ENCODE results near the gene PCBD1. TPM values are rescaled to one million over a fixed set of nuclear protein-coding genes. Genes with fewer than 3 reads are reported as not detected.
"Not testable (repeated sequence)": the region's sequence is repeated elsewhere in the genome, so short reads cannot be mapped to it uniquely, and the experiment has no call there.

Gene PCBD1
- total RNA-seq, 8 experiments from 2014 or later = 49.7 to 123 (median 71.9) TPM

GRCh38 chr10:70879207-70879606 is 9.2 kb downstream of the PCBD1 start:
- in situ Hi-C loops (cut with MboI; ENCODE audit: low pct_unique_long_range_greater_than_20kb in 2 of 9, low sequenced_read_pairs in 9 of 9, unreplicated experiment in 9 of 9) = loop anchor here in 2 of 9 experiments (25.0 kb wide), 2 partner anchors 117 to 342 kb away; no protein-coding TSS in a partner anchor
- ATAC-seq (replicated peaks in 6 of 8) = peak in 3 of 8 experiments; percentile 22 to 65 (median 30)
- no peak overlapping the region for H3K27ac ChIP-seq
- no peak overlapping the region for H3K4me3 ChIP-seq
- H3K4me1 ChIP-seq (replicated peaks in 1 of 2) = no peaks in the 10 kb centered on the region
- WGBS, 10 experiments = 67 to 100% methylated on average over 1 of the region's 1 CpG; no CpG with 5 or more reads in 8 of the 10 experiments

GRCh38 chr10:70874061-70874460 is 14.3 kb downstream of the PCBD1 start:
- no peak overlapping the region for H3K4me3 ChIP-seq
- WGBS, 10 experiments = 67 to 90% (median 81%) methylated on average over 2 to 4 of the region's 7 CpGs; no CpG with 5 or more reads in 3 of the 10 experiments
- H3K4me1 ChIP-seq (replicated peaks in 1 of 2) = no peaks in the 10 kb centered on the region
- in situ Hi-C loops (cut with MboI; ENCODE audit: low pct_unique_long_range_greater_than_20kb in 2 of 9, low sequenced_read_pairs in 9 of 9, unreplicated experiment in 9 of 9) = loop anchor here in 2 of 9 experiments (25.0 kb wide), 2 partner anchors 262 to 312 kb away; partner anchors contain the start of gene PRF1 (in 1 of the 2)
- no peak for ATAC-seq (replicated peaks in 6 of 8)
- no peak overlapping the region for H3K27ac ChIP-seq

GRCh38 chr10:70872291-70872690 is 16.1 kb downstream of the PCBD1 start:
- ATAC-seq (replicated peaks in 6 of 8) = no peak
- H3K27ac ChIP-seq = no peak overlapping the region
- no peaks in the 10 kb centered on the region for H3K4me1 ChIP-seq (replicated peaks in 1 of 2)
- H3K4me3 ChIP-seq = no peak overlapping the region
- in situ Hi-C loops (cut with MboI; ENCODE audit: low pct_unique_long_range_greater_than_20kb in 2 of 9, low sequenced_read_pairs in 9 of 9, unreplicated experiment in 9 of 9) = loop anchor here in 2 of 9 experiments (25.0 kb wide), 2 partner anchors 260 to 310 kb away; partner anchors contain the start of gene PRF1 (in 1 of the 2)
- 27 to 100% (median 89%) methylated on average over 1 to 7 of the region's 7 CpGs; no CpG with 5 or more reads in 2 of the 10 experiments for WGBS, 10 experiments

GRCh38 chr10:70866424-70866823 is 21.9 kb downstream of the PCBD1 start:
- Histone ChIP-seq H3K4me3 (no peak overlapping the region), H3K27ac (no peak overlapping the region), H3K4me1 (replicated peaks in 1 of 2) (no peaks in the 10 kb centered on the region)
- ATAC-seq (replicated peaks in 6 of 8) = no peak
- WGBS, 10 experiments = 0 to 100% (median 84%) methylated on average over 1 to 4 of the region's 4 CpGs; no CpG with 5 or more reads in 2 of the 10 experiments
- in situ Hi-C loops (cut with MboI; ENCODE audit: low pct_unique_long_range_greater_than_20kb in 2 of 9, low sequenced_read_pairs in 9 of 9, unreplicated experiment in 9 of 9) = loop anchor here in 2 of 9 experiments (25.0 kb wide), 2 partner anchors 254 to 304 kb away; partner anchors contain the start of gene PRF1 (in 1 of the 2)

DNA sequence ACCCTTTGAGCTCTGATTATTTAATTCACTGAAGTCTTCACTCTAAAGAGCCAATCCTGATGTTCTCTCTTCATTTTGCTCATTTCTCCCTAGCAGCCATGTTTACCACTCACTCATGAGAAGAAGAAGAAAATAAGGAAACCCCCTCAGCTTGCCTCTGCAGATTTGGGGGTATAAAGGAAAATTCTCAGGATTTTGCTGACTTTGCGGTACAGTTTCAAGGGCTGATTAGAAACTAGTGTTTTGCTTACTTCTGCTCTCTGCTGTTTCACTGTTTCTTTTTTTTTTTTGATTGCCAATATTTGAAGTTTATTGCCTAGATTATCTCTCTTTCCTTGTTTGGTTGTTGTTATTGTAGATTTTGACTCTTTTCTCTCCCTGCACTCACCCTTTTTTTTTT is 23.4 kb downstream of the PCBD1 start:
- Histone ChIP-seq H3K4me1 (replicated peaks in 1 of 2) (no peaks in the 10 kb centered on the region), H3K27ac (no peak overlapping the region), H3K4me3 (no peak overlapping the region)
- ATAC-seq (replicated peaks in 6 of 8) = no peak
- in situ Hi-C loops (cut with MboI; ENCODE audit: low pct_unique_long_range_greater_than_20kb in 2 of 9, low sequenced_read_pairs in 9 of 9, unreplicated experiment in 9 of 9) = loop anchor here in 2 of 9 experiments (25.0 kb wide), 2 partner anchors 253 to 303 kb away; partner anchors contain the start of gene PRF1 (in 1 of the 2)
- 86 to 100% (median 100%) methylated on average over 1 of the region's 1 CpG; no CpG with 5 or more reads in 1 of the 10 experiments for WGBS, 10 experiments

DNA sequence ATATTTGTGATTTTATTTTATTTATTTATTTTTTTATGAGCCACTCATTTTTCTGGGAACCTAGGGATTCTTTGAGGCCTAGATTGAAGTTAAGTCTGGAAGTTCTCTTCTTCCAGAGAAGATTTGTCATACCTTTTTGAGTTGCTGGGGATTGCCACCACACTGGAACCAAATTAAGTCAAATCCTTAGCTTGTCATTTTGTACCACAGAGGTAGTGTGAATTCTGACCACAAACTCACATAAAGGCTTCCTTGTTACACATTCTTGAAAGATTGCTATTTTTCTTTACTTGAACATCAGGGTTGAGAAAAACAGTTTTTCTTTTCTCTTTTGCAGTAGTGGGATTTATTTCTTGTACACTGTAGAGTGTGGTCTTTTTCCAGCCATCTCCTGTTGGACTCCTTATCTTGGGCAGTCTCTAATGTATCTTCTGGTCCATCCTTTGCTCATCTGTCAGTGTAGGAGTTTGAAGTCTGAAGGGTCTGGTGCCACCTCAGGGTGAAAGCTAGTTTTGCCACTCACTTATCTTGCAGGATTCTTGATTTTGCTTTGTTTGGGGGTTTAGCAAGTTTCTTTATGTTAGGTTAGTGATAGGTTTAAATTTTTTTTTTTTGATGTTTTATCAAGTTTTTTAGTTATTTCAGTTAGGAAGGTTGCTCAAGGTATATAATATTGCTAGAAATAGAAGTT is 24.8 kb downstream of the PCBD1 start:
- in situ Hi-C loops (cut with MboI; ENCODE audit: low pct_unique_long_range_greater_than_20kb in 2 of 9, low sequenced_read_pairs in 9 of 9, unreplicated experiment in 9 of 9) = loop anchor here in 2 of 9 experiments (25.0 kb wide), 2 partner anchors 251 to 301 kb away; partner anchors contain the start of gene PRF1 (in 1 of the 2)
- Histone ChIP-seq H3K4me3 (no peak overlapping the region), H3K27ac (no peak overlapping the region), H3K4me1 (replicated peaks in 1 of 2) (no peaks in the 10 kb centered on the region)
- no peak for ATAC-seq (replicated peaks in 6 of 8)

GRCh38 chr10:70861495-70862197 is 26.7 kb downstream of the PCBD1 start:
- not testable (repeated sequence) for ATAC-seq (replicated peaks in 6 of 8); H3K27ac ChIP-seq; H3K4me3 ChIP-seq; H3K4me1 ChIP-seq (replicated peaks in 1 of 2)
- 92 to 100% (median 100%) methylated on average over 1 to 2 of the region's 42 CpGs; no CpG with 5 or more reads in 7 of the 10 experiments for WGBS, 10 experiments
- in situ Hi-C loops (cut with MboI; ENCODE audit: low pct_unique_long_range_greater_than_20kb in 2 of 9, low sequenced_read_pairs in 9 of 9, unreplicated experiment in 9 of 9) = loop anchor here in 2 of 9 experiments (25.0 kb wide), 2 partner anchors 249 to 299 kb away; partner anchors contain the start of gene PRF1 (in 1 of the 2)

- no peak for ATAC-seq (replicated peaks in 6 of 8)
- Histone ChIP-seq H3K4me3 (no peak overlapping the region), H3K27ac (no peak overlapping the region), H3K4me1 (replicated peaks in 1 of 2) (no peaks in the 10 kb centered on the region)
- in situ Hi-C loops (cut with MboI; ENCODE audit: low pct_unique_long_range_greater_than_20kb in 2 of 9, low sequenced_read_pairs in 9 of 9, unreplicated experiment in 9 of 9) = loop anchor here in 2 of 9 experiments (25.0 kb wide), 2 partner anchors 246 to 296 kb away; partner anchors contain the start of gene PRF1 (in 1 of the 2)
- WGBS, 10 experiments = 44 to 100% (median 87%) methylated on average over 1 to 5 of the region's 5 CpGs
Measured at GRCh38 chr10:70858759-70859158, 29.6 kb downstream of the PCBD1 start.

- in situ Hi-C loops (cut with MboI; ENCODE audit: low pct_unique_long_range_greater_than_20kb in 2 of 9, low sequenced_read_pairs in 9 of 9, unreplicated experiment in 9 of 9) = loop anchor here in 2 of 9 experiments (25.0 kb wide), 2 partner anchors 244 to 294 kb away; partner anchors contain the start of gene PRF1 (in 1 of the 2)
- WGBS, 10 experiments = 49 to 100% (median 72%) methylated on average over 1 to 2 of the region's 2 CpGs; no CpG with 5 or more reads in 3 of the 10 experiments
- H3K4me1 ChIP-seq (replicated peaks in 1 of 2) = no peaks in the 10 kb centered on the region
- no peak overlapping the region for H3K27ac ChIP-seq
- ATAC-seq (replicated peaks in 6 of 8) = no peak
- no peak overlapping the region for H3K4me3 ChIP-seq
Measured at GRCh38 chr10:70856454-70856853, 31.9 kb downstream of the PCBD1 start.

DNA sequence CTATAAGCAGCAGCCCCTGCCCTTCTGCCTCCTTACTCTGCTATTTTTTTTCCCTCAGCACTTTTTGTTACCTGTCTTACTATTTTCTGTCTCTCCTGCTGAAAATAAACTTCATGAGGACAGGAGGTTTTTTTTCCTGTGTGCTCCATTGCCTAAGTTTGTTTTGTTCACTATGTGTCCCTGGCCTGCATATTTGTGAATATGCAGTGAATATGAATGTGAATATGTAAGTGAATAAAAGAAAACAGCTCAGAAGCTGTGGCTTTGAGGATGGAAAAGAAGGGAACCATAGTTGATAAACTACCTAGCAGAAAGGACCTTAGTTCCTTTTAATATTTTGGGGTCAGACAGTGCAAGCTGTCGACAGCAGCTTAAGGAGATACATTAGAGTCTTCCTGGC is 34.9 kb downstream of the PCBD1 start:
- no peak overlapping the region for H3K27ac ChIP-seq
- in situ Hi-C loops (cut with MboI; ENCODE audit: low pct_unique_long_range_greater_than_20kb in 2 of 9, low sequenced_read_pairs in 9 of 9, unreplicated experiment in 9 of 9) = loop anchor here in 2 of 9 experiments (25.0 kb wide), 2 partner anchors 241 to 291 kb away; partner anchors contain the start of gene PRF1 (in 1 of the 2)
- H3K4me3 ChIP-seq = no peak overlapping the region
- peak in 3 of 8 experiments; percentile 44 to 73 (median 54) for ATAC-seq (replicated peaks in 6 of 8)
- no peaks in the 10 kb centered on the region for H3K4me1 ChIP-seq (replicated peaks in 1 of 2)
- WGBS, 10 experiments = 80 to 100% (median 87%) methylated on average over 1 of the region's 1 CpG; no CpG with 5 or more reads in 6 of the 10 experiments

DNA sequence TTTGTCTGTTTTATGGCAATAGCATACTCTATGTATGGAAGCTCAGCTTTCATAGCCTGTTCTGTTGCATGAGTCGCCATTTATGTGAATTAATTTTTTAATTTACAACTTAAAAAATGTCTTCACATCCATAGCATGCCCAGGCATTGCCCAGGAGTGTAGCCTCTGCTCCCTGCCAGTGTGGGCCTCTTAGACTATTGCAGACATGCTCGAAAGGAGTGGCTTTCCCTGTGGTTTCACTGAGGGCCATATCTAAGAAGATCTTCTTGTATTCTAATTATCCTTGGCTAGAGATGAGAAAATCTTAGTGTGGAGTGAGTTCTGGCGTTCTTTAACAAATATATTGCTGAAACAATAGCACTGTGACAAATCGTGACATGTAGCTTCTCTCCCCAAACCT is 35.3 kb downstream of the PCBD1 start:
- no peak overlapping the region for H3K4me3 ChIP-seq
- H3K27ac ChIP-seq = no peak overlapping the region
- 65 to 92% (median 81%) methylated on average over 1 to 4 of the region's 4 CpGs; no CpG with 5 or more reads in 3 of the 10 experiments for WGBS, 10 experiments
- ATAC-seq (replicated peaks in 6 of 8) = peak in 2 of 8 experiments; percentile 62 to 73
- in situ Hi-C loops (cut with MboI; ENCODE audit: low pct_unique_long_range_greater_than_20kb in 2 of 9, low sequenced_read_pairs in 9 of 9, unreplicated experiment in 9 of 9) = loop anchor here in 2 of 9 experiments (25.0 kb wide), 2 partner anchors 241 to 291 kb away; partner anchors contain the start of gene PRF1 (in 1 of the 2)
- H3K4me1 ChIP-seq (replicated peaks in 1 of 2) = no peaks in the 10 kb centered on the region

DNA sequence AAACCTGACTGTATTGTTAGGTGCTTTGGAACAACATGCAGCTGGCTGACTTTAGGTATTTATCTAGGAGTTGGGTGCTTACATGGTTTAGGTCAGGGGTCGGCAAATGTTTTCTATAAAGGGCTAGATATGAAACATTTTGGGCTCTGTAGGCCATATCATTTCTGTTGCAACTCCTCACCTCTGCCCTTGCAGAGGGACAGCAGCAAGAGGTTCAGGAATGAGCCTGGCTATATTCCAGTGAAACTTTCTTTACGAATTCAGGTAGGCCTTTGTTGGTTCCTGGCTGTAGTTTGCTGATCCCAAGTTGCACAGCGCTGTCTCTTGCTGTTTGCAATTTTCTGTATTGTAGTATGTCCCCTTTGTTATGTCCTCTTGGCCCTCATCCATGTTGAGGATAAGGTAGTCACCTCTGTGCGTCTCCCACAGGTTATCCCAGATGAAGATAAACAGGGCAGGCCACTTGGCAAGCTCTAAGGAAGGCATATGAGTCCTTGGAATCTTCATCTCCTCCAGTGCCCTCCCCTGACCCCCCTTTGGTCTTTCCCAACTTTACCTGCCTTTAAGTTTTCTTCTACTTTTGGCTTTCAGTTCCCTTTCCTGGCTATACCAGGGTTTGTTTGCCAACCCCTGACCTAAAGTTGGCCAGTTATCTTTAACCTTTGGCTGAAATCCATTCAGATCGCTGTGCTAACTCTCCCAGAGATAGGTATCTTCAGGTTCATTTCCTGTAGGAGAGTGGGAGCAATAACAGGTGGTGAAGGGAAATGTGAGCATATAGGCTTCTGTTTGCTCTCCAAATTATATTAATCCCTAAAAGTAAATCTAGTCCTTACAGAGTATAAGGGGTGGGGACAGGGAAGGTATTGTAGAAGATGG is 36.5 kb downstream of the PCBD1 start:
- no peak for ATAC-seq (replicated peaks in 6 of 8)
- Histone ChIP-seq H3K4me3 (no peak overlapping the region), H3K27ac (no peak overlapping the region), H3K4me1 (replicated peaks in 1 of 2) (peaks cover 2% of the 10 kb centered on the region in 2 donors)
- WGBS, 10 experiments = 70 to 100% (median 94%) methylated on average over 1 to 4 of the region's 5 CpGs
- in situ Hi-C loops (cut with MboI; ENCODE audit: low pct_unique_long_range_greater_than_20kb in 2 of 9, low sequenced_read_pairs in 9 of 9, unreplicated experiment in 9 of 9) = loop anchor here in 2 of 9 experiments (25.0 kb wide), 2 partner anchors 240 to 290 kb away; partner anchors contain the start of gene PRF1 (in 1 of the 2)

Measured in motor neuron (in vitro differentiated cells).